ENCODE data around the gene FGFR1OP2.

- TF ChIP-seq, protein P1, sequence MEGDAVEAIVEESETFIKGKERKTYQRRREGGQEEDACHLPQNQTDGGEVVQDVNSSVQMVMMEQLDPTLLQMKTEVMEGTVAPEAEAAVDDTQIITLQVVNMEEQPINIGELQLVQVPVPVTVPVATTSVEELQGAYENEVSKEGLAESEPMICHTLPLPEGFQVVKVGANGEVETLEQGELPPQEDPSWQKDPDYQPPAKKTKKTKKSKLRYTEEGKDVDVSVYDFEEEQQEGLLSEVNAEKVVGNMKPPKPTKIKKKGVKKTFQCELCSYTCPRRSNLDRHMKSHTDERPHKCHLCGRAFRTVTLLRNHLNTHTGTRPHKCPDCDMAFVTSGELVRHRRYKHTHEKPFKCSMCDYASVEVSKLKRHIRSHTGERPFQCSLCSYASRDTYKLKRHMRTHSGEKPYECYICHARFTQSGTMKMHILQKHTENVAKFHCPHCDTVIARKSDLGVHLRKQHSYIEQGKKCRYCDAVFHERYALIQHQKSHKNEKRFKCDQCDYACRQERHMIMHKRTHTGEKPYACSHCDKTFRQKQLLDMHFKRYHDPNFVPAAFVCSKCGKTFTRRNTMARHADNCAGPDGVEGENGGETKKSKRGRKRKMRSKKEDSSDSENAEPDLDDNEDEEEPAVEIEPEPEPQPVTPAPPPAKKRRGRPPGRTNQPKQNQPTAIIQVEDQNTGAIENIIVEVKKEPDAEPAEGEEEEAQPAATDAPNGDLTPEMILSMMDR (IDR thresholded peaks at IDR 0.05), result no peak
- no peak for TF ChIP-seq POLR2A (IDR thresholded peaks at IDR 0.05)
These were observed 15.8 kb downstream of the FGFR1OP2 start for GRCh38 chr12:26954027-26954426.

All from adrenal gland (tissue), 5 donors.